RPMI8226 (cell line): ENCODE data around the gene HCN2.
"Not testable (repeated sequence)": the region's sequence is repeated elsewhere in the genome, so short reads cannot be mapped to it uniquely, and the experiment has no call there.

Source experiments
- DNase-seq: peaks from one replicate; pipeline ENCODE4 v3.0.0-alpha.2; 2015

The HCN2 gene

DNA sequence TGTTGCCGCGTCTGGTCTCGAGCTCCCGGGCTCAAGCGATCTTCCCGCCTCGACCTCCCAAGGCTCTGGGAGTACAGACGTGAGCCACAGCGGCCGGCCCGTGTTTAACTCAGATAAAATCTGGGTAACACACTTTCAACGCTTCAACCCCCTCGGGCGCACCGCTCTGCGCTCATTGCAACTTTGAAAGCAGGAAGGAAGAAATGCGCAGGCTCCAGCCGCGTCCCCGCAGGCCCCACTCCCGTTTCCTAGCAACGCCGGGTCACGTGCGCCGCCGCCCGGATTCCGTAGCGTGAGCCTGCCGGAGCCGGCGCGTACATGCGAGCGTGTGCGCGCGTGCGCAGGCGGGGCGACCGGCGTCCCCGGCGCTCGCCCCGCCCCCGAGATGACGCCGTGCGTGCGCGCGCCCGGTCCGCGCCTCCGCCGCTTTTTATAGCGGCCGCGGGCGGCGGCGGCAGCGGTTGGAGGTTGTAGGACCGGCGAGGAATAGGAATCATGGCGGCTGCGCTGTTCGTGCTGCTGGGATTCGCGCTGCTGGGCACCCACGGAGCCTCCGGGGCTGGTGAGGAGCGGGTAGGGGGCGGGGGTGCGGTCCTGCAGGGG, 17.4 kb upstream of the HCN2 start, which contains the start of gene BSG:
Gene BSG, plus strand, starts transcription at position 457 of the 603 bp plus-strand sequence. Its CDS starts 39 bp downstream, at position 496.
- DNase-seq: peak; percentile 99

DNA sequence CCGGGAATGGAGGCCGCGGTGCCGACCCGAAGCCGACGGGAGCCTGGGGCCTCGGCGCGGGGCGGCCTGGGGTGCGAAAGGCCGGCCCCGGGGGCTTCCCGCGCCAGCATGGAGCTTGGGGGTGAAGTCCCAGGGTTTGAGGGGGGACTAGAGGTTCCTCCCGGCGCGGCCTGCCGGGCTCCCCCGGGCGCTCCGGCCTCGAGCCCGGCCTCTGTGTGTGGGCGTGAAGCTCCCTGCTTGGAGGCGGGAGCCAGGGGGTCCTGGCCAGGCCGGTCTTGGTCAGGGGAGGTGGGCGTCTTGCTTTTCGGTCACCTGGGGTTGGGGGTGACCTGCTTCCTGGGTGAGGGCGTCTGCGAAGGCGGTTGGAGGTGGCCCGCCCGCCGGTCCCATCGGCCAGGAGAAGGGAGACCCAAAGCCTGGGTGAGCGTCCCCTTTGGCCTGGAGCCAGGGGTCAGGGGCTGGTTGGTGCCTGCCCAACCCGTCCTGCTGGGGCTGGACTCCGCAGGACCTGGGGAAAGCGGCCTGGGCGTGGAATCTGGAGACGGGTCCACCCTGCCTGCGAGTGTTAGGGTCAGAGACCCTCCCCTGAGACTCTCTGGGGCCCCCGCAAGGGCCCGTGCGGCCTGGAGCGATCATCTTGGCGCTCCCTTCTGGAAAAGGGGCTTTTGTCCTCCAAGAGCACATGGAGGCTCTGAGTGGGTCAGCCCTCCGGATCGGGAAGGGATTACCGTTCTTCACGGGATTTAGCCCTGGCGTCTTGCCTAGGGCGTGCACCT, 16.8 kb upstream of the HCN2 start:
- DNase-seq: peak; percentile 49

DNA sequence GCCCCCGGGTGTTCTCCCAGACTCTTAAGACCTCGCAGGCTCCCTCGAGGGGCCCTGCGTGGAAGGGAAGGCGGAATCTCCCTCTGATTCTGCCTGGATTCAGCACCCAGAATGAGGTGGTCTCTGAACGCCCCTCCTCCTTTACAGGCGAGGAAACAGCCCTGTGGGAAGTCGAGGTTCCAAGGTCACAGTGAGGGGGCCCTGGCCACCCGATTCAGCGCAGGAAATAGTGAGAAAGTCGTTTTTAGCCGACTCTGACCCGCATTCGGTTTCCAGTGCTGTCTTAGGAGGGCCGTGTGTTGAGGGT, 16.2 kb upstream of the HCN2 start:
- no peak for DNase-seq

DNA sequence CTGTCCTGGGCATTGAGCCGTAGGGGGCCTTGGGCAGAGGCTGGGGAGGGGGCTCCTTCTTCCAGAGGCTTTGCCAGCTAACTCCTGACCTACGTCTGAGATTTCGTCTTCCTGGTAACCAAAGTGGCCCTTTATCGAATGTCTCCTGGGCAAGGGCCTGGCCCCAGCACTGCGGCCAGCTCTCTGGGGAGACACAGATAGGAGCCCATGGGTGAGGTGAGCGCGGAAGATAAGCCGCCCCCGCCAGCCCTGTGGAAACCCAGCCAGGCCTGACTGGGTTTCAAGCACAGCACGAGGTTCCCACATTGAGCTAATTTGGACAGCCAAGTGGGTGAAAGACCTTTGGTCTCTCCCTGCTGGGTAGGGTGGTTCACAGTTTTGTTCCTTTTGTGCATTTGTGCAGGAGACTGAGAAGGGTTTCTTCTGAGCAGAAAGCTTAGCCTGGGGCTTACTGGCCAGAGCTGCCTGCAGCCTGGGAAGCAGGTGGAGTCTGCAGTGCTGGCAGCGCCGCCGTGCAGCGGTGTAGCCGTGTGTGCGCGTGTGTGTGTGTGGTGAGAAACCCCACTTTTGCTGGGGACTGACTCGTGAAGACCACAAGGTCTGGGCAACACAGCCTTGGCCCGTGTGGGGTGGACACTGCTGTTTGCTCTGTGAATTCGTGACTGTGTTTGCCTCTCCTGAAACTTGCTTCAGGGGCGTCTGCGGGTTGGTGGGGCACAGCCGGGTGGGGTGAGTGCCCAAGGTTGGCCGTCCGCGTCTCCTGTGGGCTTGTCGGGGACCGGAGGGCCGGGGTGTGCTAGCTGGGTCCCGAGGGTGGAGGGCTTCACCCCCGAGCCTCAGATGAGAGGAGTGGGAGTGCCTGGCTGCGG, 14.8 kb upstream of the HCN2 start:
- DNase-seq: no peak

DNA sequence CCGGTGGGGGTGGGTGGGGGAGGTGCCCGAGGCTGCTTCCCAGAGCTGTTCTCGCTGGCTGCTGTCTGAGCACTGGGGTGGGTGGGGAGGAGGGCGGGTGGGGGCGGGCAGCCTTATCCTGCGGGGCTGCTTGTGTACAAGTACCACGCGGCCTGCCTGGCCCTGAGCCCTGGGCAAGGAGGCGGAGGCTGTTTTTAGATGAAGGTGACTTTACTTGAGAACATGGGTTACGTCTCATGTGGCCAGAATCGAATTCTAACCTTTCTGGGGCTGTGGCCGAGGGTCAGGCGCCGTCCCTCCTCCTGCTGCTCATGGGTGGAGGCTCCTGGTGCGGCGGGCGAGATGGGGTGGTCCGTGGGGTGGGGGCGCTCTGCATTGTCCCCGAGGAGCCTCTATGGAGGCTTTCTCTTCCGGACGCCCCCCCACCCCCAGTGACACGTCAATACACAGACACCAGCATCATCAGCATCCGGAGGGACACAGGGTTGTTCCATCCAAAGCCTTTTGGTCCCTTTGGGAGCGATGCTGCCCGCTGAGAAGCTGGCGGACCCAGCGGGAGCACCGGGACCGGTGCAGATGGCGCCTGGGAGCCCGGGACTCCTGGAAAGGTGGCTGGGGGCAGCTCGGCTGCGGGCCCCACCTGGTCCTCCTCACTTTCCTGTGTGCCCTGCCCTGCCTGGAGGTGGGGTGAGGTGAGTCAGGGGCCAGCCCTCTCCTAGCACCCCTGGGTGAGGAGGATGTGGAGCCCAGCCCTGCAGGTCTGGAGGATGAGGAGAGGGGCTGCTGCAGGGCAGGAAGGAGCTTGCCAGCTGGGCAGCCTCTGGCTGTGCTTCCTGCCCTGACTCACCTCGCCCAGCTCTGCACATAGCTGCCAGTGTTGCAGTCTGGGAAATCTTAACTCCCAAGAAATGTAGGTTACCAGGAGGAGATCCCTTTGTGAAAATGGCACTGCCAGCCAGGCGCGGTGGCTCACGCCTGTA, 13.9 kb upstream of the HCN2 start:
- DNase-seq: no peak

DNA sequence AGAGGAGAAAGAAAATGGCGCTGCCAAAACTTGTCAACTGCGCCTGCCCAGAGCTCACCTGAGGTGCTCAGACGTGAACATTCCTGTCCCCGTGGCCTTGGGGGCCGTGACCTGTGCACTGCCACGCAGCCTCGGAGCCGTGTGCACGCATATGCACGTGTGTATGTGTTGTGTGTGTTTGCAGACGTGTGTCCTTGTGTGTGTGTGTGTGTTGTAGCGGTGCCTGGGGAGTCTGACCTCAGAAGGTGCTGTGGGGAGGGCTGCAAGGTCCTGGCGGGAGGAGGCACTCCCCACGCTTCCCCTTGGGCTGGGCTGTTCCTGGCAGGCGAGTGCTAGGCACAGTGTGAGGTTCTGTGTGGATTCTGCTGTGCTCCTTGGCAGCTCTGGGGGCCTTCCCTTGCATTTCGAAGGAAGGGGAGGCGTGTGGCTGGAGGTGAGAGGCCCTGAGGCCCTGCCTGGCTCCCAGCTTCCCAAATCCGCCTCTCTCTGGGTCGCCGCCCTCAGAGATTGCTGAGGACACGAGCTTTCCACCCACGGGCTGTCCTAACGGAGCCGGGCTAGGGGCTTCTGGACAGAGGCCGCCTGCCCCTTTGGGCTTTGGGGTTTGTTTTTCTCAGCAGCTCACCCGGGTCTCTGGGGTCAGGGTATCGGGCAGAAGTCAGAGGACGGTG, 12.8 kb upstream of the HCN2 start:
- no peak for DNase-seq

DNA sequence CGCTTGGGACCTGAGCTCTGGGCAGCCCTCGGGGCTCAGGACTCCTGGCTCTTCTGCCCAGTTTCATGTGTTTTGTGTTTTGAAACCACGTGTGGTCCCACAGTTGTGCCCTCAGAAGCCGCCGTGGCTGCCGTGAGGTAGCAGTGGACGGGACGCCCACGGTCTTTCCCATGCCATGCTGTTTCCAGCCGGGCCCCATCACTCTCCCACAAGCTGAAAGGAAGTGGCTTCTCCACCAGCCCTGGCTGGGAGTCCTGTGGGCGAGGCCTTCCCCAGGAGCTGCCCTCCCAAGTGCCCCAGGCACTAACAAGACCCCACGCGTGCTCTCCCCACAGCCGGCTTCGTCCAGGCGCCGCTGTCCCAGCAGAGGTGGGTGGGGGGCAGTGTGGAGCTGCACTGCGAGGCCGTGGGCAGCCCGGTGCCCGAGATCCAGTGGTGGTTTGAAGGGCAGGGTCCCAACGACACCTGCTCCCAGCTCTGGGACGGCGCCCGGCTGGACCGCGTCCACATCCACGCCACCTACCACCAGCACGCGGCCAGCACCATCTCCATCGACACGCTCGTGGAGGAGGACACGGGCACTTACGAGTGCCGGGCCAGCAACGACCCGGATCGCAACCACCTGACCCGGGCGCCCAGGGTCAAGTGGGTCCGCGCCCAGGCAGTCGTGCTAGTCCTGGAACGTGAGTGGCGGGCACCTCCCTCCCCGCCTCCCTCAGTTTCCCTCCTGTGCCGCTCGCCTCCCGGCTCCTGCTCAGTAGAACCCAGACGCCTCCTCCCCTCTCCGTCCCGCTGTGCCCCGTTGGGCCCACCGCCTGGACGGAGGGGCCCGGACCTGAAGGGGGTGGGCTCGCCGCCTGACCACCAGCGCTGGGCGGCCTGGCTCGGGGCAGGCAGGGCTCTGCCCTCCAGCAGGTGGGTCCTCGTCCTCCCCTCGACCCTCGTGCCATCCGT, 12.0 kb upstream of the HCN2 start:
- no peak for DNase-seq

DNA sequence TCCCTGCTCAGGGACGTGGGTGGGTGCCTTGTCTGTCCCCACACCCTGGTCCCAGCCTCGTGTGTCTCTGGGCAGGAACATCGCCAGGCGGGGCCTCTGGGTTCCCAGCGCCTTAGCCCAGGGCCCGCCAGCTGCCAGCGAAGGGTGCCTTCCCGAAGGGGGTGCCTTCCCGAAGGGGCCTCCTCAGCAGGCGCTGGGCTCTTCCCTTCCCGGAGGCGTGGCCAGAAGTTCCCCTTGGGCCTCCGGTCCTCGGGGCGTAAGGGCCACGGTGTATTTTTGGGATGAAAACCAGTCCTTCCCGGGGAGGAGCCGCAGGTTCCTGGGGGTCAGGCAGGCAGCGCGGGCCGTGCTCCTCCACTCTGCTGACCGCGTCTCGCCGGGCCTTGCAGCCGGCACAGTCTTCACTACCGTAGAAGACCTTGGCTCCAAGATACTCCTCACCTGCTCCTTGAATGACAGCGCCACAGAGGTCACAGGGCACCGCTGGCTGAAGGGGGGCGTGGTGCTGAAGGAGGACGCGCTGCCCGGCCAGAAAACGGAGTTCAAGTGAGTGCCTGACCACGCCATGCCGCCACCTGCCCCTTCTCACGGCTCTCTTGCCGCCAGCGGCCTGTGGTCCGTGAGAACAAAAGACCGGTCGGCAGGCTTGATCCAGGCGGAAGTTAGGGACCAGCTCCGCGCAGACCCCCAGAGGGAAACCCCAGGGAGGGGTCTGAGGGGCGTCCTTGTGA, 10.4 kb upstream of the HCN2 start:
- DNase-seq: no peak

DNA sequence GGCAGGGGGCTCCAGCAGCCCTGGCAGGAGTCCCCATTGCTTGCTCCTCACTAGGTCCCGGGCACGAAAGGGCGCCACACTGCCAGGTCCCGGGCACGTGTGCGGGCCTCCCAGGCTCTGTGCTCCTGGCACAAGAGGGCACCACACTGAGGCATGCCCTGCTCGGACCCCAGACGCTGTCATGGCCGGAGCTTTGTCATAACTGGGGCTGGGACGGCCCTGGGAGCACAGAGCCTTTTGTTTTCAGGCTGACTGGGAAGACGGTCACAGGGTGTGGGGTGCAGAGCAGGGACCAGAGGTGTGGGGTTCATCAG, 9.9 kb upstream of the HCN2 start:
- no peak for DNase-seq

DNA sequence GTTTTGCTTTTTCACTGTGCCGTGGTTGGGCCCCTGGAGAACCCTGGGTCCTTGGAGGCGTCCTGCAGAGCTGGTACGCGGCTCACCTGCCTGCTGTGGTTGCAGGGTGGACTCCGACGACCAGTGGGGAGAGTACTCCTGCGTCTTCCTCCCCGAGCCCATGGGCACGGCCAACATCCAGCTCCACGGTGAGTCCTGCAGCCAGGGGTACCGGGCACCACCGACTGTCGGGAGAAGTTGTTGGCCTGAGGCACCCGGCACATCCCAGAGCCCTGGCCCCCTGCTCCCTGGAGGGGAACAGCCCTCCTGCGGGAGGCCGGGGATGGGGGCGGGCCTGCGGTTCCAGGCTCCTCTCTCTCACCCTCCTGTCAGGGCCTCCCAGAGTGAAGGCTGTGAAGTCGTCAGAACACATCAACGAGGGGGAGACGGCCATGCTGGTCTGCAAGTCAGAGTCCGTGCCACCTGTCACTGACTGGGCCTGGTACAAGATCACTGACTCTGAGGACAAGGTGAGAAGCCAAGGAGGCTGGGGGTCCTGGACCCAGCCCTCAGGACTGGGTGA, 9.3 kb upstream of the HCN2 start:
- DNase-seq: no peak

DNA sequence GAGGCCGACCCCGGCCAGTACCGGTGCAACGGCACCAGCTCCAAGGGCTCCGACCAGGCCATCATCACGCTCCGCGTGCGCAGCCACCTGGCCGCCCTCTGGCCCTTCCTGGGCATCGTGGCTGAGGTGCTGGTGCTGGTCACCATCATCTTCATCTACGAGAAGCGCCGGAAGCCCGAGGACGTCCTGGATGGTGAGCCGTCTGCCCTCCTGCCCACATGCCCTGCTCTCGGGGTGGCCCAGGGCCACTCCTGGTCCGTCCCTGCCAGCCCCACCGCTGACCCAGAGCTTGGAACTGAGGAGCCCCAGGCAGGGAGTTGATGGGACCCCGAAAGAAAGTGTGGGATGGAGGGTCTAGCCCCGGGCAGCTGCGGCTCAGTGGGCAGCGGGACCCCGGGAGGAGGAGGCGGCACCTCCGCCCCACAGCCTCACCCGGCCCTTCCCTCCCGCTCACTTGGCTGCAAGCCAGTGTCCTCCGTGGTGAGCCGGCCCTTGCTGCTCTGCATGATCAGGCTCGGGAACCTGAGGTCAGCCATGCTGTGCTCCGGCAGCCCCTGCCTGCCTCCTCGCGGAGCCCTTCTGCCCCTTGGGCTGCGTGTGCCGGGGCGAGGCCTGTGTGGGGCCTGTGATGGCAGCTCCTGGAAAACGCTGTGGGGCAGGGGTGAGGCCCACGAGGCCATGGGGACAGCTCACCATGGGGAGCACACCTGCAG, 8.1 kb upstream of the HCN2 start:
- DNase-seq: no peak

DNA sequence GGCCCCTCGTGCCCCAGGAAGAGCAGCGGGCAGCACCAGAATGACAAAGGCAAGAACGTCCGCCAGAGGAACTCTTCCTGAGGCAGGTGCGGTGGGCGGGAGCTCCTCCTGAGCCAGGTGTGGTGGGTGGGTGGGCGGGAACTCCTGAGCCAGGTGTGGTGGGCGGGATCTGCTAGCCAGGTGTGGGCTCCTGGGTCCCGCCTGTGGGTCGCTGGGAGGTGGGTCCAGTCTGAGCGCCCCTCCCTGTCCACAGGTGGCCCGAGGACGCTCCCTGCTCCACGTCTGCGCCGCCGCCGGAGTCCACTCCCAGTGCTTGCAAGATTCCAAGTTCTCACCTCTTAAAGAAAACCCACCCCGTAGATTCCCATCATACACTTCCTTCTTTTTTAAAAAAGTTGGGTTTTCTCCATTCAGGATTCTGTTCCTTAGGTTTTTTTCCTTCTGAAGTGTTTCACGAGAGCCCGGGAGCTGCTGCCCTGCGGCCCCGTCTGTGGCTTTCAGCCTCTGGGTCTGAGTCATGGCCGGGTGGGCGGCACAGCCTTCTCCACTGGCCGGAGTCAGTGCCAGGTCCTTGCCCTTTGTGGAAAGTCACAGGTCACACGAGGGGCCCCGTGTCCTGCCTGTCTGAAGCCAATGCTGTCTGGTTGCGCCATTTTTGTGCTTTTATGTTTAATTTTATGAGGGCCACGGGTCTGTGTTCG, 7.0 kb upstream of the HCN2 start:
- no peak for DNase-seq

DNA sequence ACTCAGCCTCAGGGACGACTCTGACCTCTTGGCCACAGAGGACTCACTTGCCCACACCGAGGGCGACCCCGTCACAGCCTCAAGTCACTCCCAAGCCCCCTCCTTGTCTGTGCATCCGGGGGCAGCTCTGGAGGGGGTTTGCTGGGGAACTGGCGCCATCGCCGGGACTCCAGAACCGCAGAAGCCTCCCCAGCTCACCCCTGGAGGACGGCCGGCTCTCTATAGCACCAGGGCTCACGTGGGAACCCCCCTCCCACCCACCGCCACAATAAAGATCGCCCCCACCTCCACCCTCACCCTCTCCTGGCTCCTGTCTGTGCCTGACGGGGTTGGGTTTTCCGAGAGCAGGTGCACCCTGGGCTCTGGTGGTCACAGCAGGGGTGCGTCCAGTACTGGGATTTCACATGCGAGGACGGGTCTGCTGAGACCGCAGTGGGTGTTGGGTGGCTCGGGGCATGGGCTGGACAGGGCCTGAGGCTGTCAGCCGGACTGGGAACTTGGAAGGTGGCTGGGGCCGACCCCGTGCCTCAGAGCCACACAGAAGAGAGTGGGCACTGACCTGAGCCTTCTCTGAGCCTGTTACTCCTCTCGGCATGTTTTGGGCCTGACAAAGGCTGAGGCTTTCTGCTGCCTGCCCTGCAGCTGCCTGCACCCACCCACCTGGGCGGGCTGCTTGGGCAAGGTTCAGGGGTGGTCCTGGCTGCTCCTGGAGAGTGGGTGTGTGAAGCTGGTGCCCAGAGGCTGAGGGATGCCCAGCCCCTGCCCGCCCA, 6.3 kb upstream of the HCN2 start:
- no peak for DNase-seq

DNA sequence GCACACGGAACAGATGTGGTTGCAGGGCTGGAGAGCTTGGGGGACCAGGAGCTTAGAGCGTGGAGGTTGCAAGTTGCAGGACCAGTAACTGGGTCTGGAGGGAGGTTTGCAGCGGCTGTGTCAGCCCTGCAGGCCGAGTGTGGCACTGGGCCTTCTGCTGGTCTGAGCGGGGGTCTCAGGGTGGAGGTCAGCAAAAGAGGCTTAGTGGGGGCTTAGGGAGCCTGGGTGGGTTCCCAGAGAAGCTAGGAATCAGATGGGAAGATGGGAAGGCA, 5.8 kb upstream of the HCN2 start:
- DNase-seq: no peak

DNA sequence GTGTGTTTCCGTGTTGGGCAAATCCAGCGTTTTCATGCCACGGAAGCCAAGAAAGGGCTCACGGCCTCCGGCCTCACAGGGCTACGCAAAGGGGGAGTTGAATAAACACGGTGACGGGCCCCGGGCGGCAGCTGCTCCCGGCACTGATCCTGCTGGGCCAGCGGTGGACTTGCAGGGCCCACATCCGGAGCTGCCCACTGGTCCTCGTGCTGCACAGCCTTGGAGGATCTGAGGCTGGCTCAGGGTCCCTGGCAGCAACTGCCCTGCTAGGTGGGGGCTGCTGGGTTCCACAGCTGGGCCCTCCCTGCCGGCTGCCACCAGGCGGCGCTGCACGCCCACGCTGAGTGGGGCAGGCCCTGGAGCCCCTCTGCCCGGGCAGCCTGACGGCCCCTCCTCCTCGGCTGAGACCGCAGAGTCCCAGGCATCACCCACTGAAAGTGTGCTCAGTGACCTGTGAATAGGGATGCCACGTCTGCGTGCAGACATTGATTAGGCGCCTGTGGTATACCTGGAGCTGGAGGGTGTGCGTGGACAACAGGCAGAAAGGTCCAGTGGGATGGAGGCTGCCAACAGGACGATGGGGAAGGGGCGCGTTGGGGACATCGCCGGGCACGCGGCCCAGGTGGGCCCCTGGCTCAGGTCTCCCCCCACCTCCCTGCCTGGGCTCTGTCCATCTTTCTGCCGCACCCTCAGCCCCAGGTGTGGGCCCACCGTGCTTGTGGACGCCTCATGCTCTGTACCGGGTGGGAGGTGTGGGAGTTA, 5.3 kb upstream of the HCN2 start:
- DNase-seq: peak; percentile 61

DNA sequence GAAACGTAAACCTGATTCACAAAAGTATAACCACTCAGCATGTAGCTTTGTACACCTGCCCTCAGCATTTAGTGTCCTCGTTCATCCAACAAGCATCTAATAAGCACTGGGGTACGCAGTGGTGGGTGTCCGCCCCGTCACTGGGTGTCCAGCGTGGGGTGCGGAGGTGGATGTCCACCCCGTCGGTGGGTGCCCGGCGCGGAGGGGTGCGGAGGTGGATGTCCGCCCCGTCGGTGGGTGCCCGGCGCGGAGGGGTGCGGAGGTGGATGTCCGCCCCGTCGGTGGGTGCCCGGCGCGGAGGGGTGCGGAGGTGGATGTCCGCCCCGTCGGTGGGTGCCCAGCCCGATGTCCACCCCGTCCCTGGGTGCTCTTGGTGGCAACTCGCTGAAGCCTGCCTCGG, 4.5 kb upstream of the HCN2 start:
- DNase-seq: not testable (repeated sequence)

DNA sequence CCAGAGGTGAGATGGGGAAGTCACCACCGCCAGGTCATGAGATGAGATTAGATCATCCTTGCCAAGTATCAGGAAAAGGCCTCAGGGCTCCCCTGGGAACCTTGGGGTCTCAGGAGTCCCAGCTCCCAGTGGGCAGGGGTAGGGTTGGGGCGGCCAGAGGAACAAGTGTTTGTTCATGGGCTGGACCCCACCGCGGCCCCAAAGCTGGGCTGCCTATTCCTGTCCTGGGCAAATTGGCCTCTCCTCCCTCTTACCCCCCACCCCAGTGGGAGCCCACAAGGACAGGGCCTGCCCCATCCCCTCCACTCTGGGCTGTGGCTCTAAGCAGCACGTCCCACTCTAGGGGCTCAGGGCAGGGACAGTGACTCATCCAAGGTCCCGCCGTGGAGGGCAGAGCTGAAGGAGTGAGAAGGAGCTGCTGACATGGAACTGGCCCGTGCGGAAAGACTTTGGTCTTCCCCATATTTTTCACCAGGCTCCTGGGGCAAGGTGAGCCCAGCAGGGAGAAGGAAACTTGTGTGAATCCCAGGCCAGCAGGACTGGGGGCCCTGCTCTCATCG, 4.0 kb upstream of the HCN2 start:
- no peak for DNase-seq
